OCI-LY1 (cell line): ENCODE measurements around the gene UPK1B.

Source experiments
- EZH2 ChIP-seq: fragments of 200-600 bp; sonication (generic), shearing (Covaris generic); IDR thresholded peaks from 2 replicates; pipeline ENCODE4 v1.8.0; 2017; ENCODE audit warnings: borderline replicate concordance, mixed run types, mild to moderate bottlenecking, antibody characterized with exemption, low read length, moderate library complexity, mixed read lengths
- TF ChIP-seq, protein P1 (sequence below): fragments of 200-600 bp; sonication (generic), shearing (Covaris generic); IDR thresholded peaks from 2 replicates; pipeline ENCODE4 v1.5.1; 2017; ENCODE audit warnings: mild to moderate bottlenecking, antibody characterized with exemption, low read length, moderate library complexity, mixed read lengths

DNA sequence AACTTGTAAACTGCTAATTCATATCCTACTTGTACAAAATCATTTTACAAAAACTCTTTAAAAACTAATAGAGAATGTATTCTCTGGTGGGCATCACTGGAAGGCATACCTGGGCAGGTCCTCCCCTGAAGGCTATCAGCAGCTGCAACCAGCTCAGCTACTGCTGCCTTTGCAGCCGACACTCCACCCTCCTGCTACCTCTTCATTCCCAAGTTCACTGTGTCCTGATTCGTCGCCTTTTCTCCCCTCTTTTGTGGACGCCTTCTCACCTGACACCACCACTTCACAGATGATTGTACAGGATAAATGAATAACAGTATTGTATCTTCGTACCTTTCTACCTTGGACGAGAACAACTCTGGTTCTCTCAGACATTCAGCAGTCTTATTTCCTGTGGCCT, 38.4 kb downstream of the UPK1B start:
- TF ChIP-seq, protein P1, sequence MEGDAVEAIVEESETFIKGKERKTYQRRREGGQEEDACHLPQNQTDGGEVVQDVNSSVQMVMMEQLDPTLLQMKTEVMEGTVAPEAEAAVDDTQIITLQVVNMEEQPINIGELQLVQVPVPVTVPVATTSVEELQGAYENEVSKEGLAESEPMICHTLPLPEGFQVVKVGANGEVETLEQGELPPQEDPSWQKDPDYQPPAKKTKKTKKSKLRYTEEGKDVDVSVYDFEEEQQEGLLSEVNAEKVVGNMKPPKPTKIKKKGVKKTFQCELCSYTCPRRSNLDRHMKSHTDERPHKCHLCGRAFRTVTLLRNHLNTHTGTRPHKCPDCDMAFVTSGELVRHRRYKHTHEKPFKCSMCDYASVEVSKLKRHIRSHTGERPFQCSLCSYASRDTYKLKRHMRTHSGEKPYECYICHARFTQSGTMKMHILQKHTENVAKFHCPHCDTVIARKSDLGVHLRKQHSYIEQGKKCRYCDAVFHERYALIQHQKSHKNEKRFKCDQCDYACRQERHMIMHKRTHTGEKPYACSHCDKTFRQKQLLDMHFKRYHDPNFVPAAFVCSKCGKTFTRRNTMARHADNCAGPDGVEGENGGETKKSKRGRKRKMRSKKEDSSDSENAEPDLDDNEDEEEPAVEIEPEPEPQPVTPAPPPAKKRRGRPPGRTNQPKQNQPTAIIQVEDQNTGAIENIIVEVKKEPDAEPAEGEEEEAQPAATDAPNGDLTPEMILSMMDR, result no peak
- TF ChIP-seq EZH2, result no peak
